NCI-H510A (cell line): ENCODE measurements around the gene PIGH.
"Not testable (repeated sequence)": the region's sequence is repeated elsewhere in the genome, so short reads cannot be mapped to it uniquely, and the experiment has no call there.

Experiments used
- DNase-seq: peaks from one replicate; lab custom pipeline; 2025; lab: John Stamatoyannopoulos, UW

Gene PIGH

DNA sequence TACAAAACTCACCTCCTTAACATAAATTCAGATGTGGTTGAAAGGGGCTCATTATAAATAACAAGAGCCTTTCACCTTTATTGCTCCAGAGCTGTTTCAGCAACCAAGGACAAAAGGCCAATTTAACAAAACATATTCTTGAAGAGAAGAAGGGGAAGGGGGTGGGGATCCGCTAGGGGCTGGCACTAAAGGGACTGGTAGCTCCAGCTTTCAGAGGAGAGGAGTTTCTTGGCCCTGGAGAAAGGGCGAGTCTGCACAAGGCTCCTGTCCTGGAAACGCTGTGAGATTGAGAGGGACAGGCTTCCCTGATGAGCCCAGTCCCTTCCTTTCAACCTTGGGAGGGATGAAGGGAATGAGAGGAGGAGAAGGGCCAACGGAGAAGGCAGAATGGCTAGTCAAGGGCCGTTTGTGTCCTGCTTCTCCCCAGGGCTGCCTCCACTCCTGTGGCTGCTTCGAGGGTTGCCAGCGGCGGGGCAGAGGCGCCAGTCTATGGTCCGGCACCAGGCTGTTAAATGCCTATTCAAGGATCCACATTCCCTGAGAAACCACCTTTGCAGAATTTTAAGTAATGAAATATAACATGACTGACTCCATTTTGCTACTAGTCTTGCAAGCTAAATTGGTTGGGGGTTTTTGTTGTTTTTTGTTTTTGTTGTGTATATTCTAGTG lies 9.7 kb upstream of the PIGH start:
- no peak for DNase-seq

DNA sequence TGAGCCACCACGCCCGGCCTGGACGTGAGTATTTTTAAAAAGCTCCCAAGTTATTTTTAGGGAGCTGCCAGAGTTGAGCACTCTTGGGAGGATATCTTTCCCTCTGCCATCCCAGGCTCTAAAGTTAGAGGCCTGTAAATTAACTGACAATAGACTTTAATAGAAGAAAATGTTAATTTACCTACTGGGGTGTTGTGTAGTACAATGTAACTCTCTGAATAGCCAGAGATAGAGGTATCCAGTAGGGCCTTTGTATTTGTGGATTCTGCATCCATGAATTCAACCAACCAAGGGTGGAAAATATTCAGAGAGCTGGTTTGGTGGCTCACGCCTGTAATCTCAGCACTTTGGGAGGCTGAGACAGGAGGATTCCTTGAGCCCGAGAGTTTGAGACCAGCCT lies 7.6 kb upstream of the PIGH start:
- DNase-seq: no peak

DNA sequence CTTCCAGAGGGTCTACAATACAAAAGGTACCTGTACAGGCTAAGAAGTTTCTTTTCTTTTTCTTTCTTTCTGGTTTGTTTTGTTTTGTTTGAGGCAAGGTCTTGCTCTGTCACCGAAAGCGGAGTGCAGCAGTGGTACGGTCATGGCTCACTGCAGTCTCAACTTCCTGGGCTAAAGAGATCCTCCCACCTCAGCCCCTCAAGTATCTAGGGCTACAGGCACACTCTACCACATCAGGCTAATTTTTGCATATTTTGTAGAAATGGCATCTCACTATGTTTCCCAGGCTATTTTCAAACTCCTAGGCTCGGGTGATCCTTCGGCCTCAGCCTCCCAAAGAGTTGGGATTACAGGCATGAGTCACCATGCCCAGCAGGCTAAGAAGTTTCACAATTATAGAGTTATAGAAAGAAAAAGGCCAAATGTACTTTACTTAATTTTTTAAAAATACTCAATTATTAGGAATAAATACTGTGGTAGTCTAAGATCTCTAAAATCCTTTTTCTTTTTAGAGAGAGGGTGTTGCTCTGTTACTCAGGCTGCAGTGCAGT lies 3.0 kb upstream of the PIGH start:
- DNase-seq: no peak

DNA sequence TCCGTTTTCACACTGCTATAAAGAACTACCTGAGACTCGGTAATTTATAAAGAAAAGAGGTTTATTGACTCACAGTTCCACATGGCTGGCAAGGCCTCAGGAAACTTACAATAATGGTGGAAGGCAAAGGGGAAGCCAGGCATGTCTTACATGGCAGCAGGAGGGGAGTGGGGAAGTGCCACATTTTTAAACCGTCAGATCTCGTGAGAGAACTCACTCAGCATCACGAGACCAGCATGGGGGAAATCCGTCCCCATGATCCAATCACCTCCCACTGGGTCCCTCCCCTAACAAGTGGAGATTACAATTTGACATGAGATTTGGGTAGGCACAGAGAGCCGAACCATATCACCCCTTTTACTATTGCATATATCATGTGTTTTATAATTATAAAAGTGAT lies 2.0 kb upstream of the PIGH start:
- no peak for DNase-seq

DNA sequence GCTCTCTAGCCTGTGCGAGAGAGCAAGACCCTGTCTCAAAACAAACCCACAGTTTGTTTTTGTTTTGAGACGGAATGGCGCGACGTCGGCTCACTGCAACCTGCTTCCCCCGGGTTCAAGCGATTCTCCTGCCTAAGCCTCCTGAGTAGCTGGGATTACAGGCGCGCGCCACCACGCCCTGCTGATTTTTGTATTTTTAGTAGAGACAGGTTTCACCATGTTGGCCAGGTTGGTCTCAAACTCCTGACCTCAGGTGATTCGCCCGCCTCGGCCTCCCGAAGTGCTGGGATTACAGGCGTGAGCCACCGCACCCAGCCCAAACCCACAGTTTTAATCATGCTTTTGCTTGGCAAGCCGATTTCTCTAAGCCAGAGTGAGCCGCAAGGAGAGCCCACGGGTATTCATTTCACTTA lies 500 bp upstream of the PIGH start:
- not testable (repeated sequence) for DNase-seq

DNA sequence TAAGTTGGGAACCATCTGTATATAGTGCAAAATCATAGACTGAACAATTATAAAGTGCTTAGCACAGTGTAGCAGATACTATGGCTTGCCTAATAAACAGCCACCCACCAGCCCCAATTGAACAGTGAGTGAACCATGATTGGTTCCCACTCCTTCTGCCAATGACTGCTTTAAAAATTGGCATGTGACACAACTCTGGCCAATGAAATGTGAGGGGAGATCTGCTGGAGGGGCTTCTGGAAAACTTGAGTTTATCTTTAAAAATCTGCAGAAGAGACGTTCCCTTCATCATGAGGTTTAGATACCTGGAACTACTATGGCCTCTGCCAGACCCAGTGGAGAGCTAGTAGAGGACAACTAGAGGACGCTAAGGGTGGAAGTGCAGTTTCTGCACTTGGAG lies 4.7 kb downstream of the PIGH start:
- DNase-seq: no peak

DNA sequence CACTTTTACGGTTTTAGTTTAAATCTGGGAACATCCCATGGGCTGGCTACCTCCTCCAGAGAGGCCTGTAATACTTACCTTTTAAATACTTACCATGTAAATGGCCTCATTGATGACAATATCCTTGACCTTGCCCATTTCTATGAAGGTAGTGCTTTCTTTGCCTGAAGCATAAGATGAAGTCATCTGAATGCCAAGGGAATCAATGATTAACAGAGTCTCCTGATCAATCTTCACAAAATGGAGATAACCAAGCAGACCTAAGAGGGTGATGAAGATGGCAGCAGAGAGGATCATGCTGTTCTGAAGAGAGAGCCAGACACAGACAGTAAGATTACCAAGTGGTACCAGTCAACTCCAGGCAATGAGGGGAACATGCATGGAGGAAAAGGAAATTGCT lies 6.4 kb downstream of the PIGH start:
- not testable (repeated sequence) for DNase-seq

DNA sequence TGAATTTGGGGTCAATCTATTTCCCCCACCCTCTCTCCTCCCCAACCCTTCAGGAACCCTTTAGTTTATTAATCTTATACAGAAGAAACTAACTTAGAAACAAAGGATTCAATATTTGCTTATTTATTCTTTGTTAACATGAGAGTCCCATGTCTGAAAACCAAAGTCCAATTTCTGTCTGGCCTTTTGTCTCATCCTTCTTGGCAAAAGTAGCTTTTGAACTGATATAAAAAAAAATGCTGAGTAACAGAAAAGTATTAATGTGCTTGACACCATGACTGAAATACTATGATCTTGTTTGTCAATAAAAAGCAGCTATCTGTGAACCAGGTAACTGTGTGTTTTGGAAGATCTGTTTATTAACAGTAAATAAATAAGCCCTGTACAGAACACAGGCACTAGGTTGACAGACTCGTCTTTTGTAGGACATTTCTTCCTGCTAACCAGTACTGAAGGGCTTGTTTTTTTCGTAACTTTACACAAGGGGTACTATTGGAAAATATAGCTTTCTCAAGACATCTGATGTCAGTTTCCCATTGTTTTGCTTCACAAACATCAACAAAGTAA lies 10.8 kb downstream of the PIGH start:
- DNase-seq: no peak

DNA sequence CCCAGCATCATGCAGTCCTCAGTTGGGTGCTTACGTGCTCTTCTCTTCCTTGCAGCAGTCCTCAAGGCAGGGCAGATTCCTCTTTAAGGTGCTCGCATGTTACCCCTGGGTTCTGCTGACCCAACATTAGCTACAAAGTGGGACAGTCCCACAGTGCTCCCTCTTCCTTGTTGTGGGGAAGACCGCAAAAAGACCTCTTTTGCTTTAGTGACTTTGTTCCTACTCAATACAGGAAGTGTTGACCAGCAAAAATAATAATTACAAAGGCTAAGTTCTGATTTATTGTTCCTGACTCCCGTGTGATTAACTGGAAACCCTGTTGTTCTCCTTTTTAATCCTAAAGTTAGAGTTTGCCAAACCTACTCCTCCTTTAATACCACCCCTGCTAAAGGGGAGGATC lies 13.7 kb downstream of the PIGH start:
- DNase-seq: no peak

DNA sequence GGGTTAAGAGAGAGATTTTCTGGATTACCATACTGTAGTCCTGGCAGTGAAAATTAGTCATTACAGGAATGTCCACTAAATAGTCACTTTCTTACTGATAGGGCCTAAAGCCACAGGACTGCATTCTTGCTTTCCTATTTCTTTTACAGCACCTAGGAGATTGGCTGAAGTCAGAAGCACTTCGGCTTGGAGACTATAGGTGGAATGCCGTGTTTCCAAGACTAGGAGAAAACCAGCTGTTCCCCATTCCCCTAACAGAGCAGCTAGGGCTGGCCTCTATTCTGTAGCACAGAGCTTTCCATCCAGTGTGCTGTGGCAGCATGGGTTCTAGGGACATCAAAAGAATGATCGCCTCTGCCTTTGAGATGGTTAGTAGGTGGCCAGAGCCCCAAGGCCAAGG lies 15.1 kb downstream of the PIGH start:
- DNase-seq: no peak

DNA sequence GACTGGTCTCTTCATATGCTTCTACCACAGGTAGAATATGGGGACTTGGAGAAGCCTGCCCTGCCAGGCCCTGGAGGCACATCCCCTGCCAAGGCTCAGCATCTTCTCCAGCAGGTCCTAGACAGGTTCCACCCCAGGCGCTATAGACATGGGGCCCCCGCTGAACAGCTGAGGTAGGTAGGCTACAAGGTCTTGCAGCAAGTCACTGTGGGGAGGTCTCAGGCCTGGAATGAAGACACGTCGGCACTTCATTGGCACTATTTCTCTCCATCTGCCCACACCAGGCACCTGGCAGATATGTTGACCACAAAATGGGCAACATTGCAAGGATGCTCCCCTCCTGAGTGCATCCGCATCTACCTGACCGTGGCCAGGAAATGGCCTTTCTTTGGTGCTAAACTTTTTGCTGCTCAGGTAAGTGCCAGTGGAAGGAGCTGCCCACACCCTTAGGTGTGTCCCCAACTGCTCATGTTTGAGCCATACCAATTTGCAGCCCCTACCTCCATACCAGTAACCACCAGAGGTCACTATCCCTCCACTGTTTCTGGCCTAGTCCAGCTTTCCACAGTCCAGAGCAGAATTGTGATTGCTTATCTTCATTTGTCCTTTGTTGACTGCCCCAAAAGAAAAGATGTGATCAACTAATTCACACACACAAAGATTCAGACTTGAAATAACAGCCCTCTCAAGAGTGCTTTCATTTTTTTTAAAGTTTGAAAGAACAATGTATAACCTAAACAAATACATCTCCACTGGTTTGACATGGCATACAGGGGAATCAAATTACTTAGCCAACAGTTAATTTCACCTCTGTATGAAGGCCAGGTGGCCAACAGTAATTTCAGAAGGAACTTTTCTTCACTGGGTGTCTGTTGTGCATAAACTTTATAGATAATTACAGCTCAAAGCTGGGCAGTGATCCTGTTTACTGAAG lies 16.1 kb downstream of the PIGH start:
- DNase-seq: peak; percentile 1

DNA sequence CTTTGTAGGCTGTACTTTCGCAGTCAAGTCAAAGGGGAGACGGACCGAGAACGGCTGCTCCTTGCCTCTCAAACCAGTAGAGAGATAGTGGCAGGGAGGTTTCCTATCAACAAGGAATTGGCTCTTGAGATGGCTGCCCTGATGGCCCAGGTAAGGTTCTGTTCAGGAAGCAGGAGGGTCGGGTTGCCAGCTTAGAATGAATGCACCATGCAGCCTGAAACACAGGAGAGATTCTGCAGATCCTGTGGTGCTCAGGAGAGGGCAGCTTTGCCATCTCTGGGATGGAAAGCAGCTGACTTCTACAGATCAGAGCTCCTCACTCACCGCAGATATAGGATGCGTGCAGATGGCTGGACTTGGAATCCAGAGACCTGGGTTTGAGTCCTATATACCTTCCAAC lies 18.0 kb downstream of the PIGH start:
- no peak for DNase-seq

DNA sequence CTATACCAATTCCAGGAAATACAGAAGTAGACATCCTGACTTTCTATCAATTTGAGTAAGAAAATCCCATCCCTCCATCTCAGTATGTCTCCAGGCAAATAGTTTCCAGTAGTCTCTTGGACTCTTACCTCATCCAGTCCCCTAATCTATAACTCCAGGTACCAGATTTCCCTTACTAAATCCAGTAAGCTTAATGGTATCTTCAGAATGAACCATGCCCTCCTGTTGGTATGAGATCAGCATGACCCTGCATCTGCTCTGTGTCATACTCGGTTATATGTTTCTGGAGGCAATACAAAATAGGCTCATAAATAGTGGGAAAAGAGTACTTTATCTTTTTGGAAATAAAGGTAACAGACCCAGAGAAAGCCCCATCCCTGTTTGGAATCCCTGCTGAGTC lies 18.4 kb downstream of the PIGH start:
- DNase-seq: no peak

DNA sequence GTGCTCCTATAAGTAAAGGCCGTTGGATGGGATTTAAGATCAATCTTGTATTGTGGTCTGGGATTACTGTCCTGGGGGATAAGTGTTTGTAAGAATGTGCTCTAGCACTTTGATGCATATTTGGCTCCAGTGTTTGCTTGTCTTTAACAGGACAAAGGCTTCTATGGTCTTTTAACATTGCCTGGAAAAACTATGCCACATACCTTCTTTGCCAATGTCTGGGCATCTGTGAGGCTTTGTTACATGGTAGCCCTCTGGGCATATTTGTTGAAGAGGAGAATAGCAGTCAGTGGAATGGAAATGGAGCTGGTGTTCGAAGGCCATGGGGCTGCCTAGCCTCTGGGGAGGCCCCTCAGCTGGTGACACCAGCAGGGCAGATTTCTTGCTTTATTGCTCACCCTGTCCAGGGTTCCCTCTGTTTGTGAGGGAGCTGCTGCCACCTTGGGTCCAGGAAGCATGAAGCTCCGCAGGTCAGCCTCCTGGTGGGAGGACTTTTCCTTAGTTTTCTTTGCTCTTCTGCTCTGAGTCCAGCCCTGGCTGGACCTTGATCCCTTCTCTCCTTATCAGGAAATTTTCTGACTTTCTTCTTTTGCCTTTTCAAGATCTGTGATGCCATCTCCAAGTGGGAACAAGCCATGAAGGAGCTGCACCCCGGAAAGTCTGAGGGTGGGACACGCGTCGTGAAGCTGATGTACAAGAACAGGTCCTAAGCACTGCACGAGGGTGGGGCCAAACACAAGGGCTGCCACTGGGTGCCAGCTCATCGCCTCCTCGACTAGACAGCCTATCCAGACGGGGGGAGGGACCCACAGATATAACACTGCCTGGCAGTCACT lies 19.5 kb downstream of the PIGH start:
- DNase-seq: no peak

DNA sequence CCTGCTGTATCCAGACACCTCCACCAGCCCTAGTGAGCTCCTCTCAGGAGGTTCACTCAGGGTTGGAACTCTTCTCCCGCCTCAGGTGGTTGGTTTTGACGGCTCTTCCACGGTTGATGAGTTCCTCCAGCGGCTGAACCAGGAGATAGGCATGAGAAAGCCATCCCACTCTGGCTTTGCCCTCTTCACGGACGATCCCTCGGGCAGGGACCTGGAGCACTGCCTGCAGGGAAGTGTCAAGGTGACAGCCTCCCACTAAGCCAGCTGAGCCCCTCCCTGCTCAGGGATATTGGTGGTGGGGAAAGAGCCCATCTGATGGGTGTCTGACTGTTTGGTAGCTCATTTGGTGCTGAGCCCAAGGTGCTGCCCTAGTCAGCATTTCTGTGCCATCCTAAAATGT lies 20.4 kb downstream of the PIGH start:
- no peak for DNase-seq

DNA sequence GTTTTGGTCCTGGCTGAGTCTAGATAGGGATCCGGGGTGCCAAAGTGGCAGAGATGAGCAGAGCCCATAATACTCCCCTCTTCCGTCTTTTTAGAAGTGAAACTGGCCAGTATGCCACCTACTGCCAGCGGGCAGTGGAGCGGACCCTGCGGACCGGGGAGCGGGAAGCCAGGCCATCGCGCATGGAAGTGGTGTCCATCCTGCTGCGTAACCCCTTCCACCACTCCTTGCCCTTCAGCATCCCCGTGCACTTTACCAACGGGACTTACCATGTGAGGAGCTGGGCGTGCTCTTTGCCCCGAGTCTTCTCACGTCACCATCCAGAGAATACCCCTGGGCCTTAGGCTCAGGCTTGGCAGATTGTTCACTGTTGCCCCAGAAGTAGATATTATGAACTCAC lies 21.0 kb downstream of the PIGH start:
- no peak for DNase-seq

DNA sequence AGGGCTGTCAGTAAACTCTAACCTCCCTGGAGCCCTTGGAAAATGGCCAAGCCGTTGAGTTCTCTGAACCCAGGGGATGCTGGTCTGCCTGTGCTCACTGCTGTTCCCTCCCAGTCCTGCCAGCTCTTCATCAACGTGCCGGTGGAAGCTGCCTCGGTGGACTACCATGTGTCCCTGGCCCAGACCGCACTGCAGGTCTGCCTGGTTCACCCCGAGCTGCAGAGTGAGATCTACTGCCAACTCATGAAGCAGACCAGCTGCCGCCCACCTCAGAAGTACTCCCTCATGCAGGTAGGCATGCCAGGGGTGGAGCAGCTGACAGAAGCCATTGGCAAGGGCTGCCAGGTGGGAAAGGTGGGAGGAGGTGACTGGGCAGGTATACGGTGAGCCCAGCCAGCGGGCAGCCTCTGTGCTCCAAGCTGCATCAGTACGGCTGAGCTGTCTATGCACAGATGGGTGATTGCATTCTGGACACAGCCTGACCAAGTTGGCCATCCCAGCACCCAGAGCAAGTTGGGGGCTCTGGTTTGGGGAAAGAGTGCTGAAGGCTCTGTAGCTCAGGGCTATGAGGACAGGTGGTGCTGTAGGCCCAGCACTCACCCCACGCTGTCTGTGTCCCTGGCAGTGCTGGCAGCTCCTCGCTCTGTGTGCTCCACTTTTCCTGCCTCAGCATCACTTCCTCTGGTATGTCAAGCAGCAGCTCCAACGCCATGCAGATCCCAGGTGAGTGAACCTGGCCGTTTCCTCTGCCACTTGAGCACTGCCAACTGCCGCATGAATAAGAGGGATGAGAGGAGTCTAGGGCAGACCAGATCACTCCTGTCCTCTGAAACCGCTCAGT lies 21.9 kb downstream of the PIGH start:
- DNase-seq: no peak

DNA sequence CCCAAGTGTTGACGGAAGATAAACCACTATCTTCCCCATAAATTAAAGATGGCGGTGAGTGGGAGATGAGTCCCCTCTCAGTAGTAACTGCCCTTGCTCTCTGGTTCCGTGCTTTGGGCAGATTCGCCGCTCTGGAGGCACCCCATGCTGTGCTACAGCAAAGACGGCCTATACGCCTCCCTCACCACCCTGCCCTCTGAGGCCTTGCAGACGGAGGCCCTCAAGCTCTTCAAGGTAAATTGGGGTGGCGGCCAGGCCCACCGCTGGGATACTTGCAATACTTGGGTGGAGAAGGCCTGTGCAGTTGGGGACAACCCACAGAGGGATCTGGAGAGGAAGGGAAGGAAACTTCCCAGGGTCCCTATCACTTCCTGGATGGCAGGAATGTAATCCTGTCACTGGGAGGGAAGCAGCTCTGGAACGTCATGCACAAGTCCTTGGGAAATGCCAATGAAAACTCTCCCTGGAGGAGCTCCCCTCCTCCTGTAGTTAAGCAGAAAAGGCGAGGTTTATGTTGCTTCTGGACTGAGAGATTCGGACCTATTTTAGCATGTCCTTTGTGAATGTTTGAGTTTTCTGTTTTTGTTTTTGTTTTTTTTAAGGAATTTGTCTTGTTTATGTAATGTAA lies 22.8 kb downstream of the PIGH start:
- DNase-seq: no peak

DNA sequence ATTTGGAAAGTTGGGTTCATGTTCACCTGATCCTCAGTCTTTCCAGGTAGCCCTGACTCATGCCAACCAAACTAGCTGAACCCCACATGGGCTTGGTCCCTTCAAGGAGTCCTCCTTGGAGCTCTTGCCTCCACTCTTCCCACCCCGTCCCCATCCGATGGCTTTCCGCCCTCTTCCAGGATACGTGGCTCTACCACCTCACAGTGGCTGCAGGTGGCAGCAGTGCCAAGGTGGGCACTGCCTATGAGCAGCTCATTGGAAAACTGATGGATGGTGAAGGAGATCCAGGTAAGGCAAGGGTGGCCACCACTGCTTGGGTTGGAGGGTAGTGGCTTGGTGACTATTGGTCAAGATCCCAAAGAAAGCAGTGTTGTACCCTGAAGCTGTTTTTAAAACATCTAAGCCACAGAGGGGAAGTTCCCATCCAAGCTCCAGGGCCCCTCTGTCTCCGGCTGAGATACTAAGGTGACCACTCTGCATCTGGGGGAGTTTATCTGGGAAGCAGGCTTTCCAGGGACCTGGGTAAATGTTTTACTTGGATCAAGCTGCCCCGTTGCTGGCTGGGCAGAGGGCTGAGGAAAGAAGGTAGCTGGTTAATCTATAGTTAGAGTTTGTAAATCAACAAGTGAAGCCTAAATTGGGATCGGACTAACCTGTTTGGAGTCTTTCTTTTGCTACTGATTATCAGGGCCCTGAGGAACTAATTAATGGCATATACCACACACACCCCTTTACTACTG lies 23.7 kb downstream of the PIGH start:
- DNase-seq: no peak

DNA sequence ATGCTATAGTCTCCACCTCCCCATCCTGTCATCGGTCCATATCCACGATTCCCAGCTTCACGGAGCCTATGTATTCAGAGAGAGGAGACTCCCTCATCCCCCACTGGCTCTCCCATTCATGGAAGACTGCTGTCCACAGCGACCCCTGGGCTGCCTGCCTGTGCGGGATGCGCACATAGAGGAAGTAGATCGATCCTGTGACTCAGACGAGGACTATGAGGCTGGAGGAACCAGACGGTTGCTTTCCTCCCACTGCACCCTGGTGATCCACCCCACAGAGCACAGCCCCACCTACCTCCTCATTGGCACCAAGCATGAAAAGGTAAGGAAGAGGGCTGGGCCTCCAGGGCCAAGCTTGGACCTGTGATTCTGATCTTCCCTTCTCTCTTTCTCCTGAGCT lies 24.4 kb downstream of the PIGH start:
- no peak for DNase-seq
